ENCODE data around the gene TWIST1.

TWIST1 gene

DNA sequence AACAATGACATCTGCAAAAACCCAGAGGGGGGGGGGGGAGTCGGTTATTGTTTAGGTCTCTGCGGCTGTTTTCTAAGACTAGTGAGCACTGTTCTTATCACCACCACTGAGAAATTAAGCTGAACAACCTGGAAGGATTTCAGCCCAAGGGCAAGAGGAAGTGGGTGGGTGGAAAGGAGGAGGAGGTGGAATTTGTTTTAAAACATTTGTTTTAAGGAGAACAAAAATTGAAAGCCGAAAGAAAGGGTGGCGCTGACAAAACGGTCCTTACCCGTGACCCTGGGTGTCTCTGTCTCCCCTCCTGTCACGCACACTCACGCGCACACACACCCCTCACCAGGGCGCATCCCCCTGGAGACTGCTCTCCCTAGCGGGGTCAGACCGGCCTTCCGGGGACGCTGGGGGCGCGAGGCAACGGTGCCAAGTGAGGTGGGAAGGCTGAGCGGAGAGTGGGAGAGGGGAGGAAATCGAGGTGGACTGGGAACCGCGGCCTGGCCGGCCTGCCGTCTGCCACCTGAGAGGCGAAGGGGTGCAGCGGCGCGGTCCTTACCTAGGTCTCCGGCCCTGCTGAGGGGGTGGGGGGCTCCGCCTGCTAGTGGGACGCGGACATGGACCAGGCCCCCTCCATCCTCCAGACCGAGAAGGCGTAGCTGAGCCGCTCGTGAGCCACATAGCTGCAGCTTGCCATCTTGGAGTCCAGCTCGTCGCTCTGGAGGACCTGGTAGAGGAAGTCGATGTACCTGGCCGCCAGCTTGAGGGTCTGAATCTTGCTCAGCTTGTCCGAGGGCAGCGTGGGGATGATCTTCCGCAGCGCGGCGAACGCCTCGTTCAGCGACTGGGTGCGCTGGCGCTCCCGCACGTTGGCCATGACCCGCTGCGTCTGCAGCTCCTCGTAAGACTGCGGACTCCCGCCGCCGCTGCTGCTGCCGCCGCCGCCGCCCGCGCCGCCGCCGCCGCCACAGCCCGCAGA, 1.0 kb downstream of the TWIST1 start:
- no peak for TF ChIP-seq CTCF (IDR thresholded peaks at IDR 0.05)
- H3K4me3 ChIP-seq (ENCODE audit: low read depth in 1 of 2, low read length in 1 of 2): no peak overlapping the region
- H3K27ac ChIP-seq: no peak overlapping the region
- peaks cover 100% of the 10 kb centered on the region for H3K27me3 ChIP-seq
- no peaks in the 10 kb centered on the region for H3K36me3 ChIP-seq
- peaks cover 0 to 16% of the 10 kb centered on the region in 2 experiments for H3K4me1 ChIP-seq (ENCODE audit: control insufficient read depth in 1 of 2, insufficient read depth in 1 of 2, low read depth in 1 of 2, low read length in 1 of 2)
- H3K9me3 ChIP-seq: no peaks in the 10 kb centered on the region

- H3K36me3 ChIP-seq: no peaks in the 10 kb centered on the region
- no peak overlapping the region for H3K4me3 ChIP-seq (ENCODE audit: low read depth in 1 of 2, low read length in 1 of 2)
- no peak for TF ChIP-seq CTCF (IDR thresholded peaks at IDR 0.05)
- H3K9me3 ChIP-seq: no peaks in the 10 kb centered on the region
- peaks cover 0 to 16% of the 10 kb centered on the region in 2 experiments for H3K4me1 ChIP-seq (ENCODE audit: control insufficient read depth in 1 of 2, insufficient read depth in 1 of 2, low read depth in 1 of 2, low read length in 1 of 2)
- H3K27me3 ChIP-seq: peaks cover 100% of the 10 kb centered on the region
- H3K27ac ChIP-seq: no peak overlapping the region
These were observed 2.9 kb downstream of the TWIST1 start for GRCh38 chr7:19114551-19114855.

DNA sequence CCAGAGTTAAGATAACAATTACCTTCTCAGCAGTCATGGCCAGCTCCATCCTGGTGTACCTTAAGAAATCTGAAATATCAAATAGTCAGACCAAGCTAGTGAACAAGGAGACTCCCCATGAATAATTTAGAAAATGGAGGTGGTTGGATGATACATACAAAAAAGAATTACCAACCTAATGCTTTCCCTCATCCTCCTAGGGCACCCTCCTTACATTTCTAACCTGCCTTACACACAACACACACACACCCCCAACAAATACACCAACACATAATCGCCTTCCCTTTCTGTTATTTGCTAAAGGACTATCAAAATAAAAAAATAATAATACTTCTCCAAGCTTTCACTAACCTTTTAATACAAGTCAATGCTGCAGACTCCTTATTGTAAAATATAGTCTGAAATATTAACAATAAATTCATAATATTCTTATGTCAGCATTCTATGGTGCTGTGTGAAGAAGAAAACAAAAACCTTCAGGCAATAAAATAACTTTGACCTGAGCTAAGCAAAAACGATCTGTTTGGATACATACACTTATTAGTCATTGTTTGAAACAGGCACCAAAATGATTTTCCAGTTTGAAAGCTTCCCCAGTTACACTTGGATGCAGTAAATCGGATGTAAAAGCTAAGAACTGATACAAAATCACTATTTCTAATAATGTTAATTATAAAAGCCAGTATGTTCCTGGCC, 3.4 kb downstream of the TWIST1 start:
- Histone ChIP-seq H3K27ac (no peak overlapping the region), H3K4me3 (ENCODE audit: low read depth in 1 of 2, low read length in 1 of 2) (no peak overlapping the region), H3K9me3 (no peaks in the 10 kb centered on the region), H3K27me3 (peaks cover 100% of the 10 kb centered on the region), H3K4me1 (ENCODE audit: control insufficient read depth in 1 of 2, insufficient read depth in 1 of 2, low read depth in 1 of 2, low read length in 1 of 2) (peaks cover 0 to 16% of the 10 kb centered on the region in 2 experiments), H3K36me3 (no peaks in the 10 kb centered on the region)
- TF ChIP-seq CTCF (IDR thresholded peaks at IDR 0.05): no peak

GRCh38 chr7:19113002-19113350, 4.5 kb downstream of the TWIST1 start:
- peaks cover 100% of the 10 kb centered on the region for H3K27me3 ChIP-seq
- no peaks in the 10 kb centered on the region for H3K36me3 ChIP-seq
- no peak overlapping the region for H3K4me3 ChIP-seq (ENCODE audit: low read depth in 1 of 2, low read length in 1 of 2)
- TF ChIP-seq CTCF (IDR thresholded peaks at IDR 0.05): no peak
- H3K4me1 ChIP-seq (ENCODE audit: control insufficient read depth in 1 of 2, insufficient read depth in 1 of 2, low read depth in 1 of 2, low read length in 1 of 2): peaks cover 0 to 16% of the 10 kb centered on the region in 2 experiments
- no peak overlapping the region for H3K27ac ChIP-seq
- no peaks in the 10 kb centered on the region for H3K9me3 ChIP-seq

GRCh38 chr7:19112274-19113001, 5.0 kb downstream of the TWIST1 start:
- Histone ChIP-seq H3K9me3 (no peaks in the 10 kb centered on the region), H3K27ac (no peak overlapping the region), H3K4me3 (ENCODE audit: low read depth in 1 of 2, low read length in 1 of 2) (no peak overlapping the region), H3K27me3 (peaks cover 100% of the 10 kb centered on the region), H3K36me3 (no peaks in the 10 kb centered on the region), H3K4me1 (ENCODE audit: control insufficient read depth in 1 of 2, insufficient read depth in 1 of 2, low read depth in 1 of 2, low read length in 1 of 2) (peaks cover 4 to 12% of the 10 kb centered on the region in 2 experiments)
- TF ChIP-seq CTCF (IDR thresholded peaks at IDR 0.05): no peak
